ENCODE results near the gene GHITM. TPM values are rescaled to one million over a fixed set of nuclear protein-coding genes. Genes with fewer than 3 reads are reported as not detected.

GHITM gene
- total and polyA plus RNA-seq, 2 experiments from 2014 or later, result 97.1 to 105 TPM

DNA sequence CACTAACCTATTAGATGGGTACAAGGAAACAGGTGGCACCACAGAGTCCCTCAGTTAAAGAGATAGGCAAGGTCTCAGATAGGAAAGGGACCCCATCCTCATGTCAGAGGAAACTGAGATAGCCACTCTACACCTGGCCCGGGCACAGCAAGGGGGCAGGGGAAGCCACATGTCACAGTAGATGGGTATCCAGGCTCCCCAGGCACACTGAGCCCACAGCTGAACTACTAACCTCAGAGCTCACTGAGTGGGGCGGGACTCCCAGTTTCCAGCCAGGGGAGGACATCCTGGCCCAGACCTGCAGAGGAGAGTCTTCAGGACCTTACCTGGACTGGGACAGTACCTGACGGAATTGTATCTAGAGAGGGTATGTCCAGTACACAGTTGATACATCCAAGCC, 51.3 kb downstream of the GHITM start:
- Mint-ChIP-seq H3K27me3 (ENCODE audit: insufficient read depth, low read depth, poor library complexity) (peaks cover 25% of the 10 kb centered on the region), H3K4me1 (peaks cover 4% of the 10 kb centered on the region), H3K27ac (no peak overlapping the region), H3K9me3 (no peaks in the 10 kb centered on the region), H3K4me3 (no peak overlapping the region), H3K36me3 (ENCODE audit: low read depth) (no peaks in the 10 kb centered on the region)
- H3K36me3 ChIP-seq (ENCODE audit: insufficient read depth), result no peaks in the 10 kb centered on the region
- no peaks in the 10 kb centered on the region for H4K20me1 ChIP-seq (replicated peaks; ENCODE audit: insufficient read depth)
- no peaks in the 10 kb centered on the region for H3K9me2 ChIP-seq (ENCODE audit: insufficient read depth)
- H3K79me2 ChIP-seq (replicated peaks; ENCODE audit: insufficient read depth), result no peaks in the 10 kb centered on the region
- peaks cover 32% of the 10 kb centered on the region for H3K27me3 ChIP-seq (ENCODE audit: insufficient read depth)
- H3K4me3 ChIP-seq, result no peak overlapping the region
- no peak for DNase-seq (ENCODE audit: low spot score)
- TF ChIP-seq POLR2AphosphoS5 (IDR thresholded peaks at IDR 0.05; ENCODE audit: low read depth) (no peak), CREB1 (CRISPR knock-in tag; IDR thresholded peaks at IDR 0.05; ENCODE audit: low read depth) (no peak), ZNF331 (CRISPR knock-in tag; IDR thresholded peaks at IDR 0.05; ENCODE audit: low read depth) (no peak), NANOG (IDR thresholded peaks at IDR 0.05; ENCODE audit: borderline replicate concordance) (no peak)
- TF ChIP-seq, protein P1, sequence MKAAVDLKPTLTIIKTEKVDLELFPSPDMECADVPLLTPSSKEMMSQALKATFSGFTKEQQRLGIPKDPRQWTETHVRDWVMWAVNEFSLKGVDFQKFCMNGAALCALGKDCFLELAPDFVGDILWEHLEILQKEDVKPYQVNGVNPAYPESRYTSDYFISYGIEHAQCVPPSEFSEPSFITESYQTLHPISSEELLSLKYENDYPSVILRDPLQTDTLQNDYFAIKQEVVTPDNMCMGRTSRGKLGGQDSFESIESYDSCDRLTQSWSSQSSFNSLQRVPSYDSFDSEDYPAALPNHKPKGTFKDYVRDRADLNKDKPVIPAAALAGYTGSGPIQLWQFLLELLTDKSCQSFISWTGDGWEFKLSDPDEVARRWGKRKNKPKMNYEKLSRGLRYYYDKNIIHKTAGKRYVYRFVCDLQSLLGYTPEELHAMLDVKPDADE (IDR thresholded peaks at IDR 0.05), result no peak
- H3K4me2 ChIP-seq, result no peak overlapping the region
- no peaks in the 10 kb centered on the region for H3F3A ChIP-seq (replicated peaks; ENCODE audit: low read depth)
- H3K4me1 ChIP-seq (ENCODE audit: insufficient read depth), result peaks cover 3% of the 10 kb centered on the region; the same call in 1 of the 2 replicates
- H3K27ac ChIP-seq (ENCODE audit: low read depth), result no peak overlapping the region
- ATAC-seq, result no peak
- no peak overlapping the region for H2AFZ ChIP-seq

GRCh38 chr10:84191106-84191505, 51.8 kb downstream of the GHITM start:
- H3K36me3 Mint-ChIP-seq (ENCODE audit: low read depth), result no peaks in the 10 kb centered on the region
- Histone ChIP-seq H2AFZ (no peak overlapping the region), H3K36me3 (ENCODE audit: insufficient read depth) (no peaks in the 10 kb centered on the region), H3K4me3 (no peak overlapping the region), H3K79me2 (replicated peaks; ENCODE audit: insufficient read depth) (no peaks in the 10 kb centered on the region), H3F3A (replicated peaks; ENCODE audit: low read depth) (no peaks in the 10 kb centered on the region), H3K27me3 (ENCODE audit: insufficient read depth) (peaks cover 37% of the 10 kb centered on the region), H3K4me1 (ENCODE audit: insufficient read depth) (peaks cover 3% of the 10 kb centered on the region; the same call in 1 of the 2 replicates), H3K27ac (ENCODE audit: low read depth) (no peak overlapping the region), H3K4me2 (no peak overlapping the region), H3K9me2 (ENCODE audit: insufficient read depth) (no peaks in the 10 kb centered on the region), H4K20me1 (replicated peaks; ENCODE audit: insufficient read depth) (no peaks in the 10 kb centered on the region)
- no peak overlapping the region for H3K27ac Mint-ChIP-seq
- no peak for ATAC-seq
- H3K27me3 Mint-ChIP-seq (ENCODE audit: insufficient read depth, low read depth, poor library complexity), result peaks cover 29% of the 10 kb centered on the region
- no peaks in the 10 kb centered on the region for H3K9me3 Mint-ChIP-seq
- H3K4me1 Mint-ChIP-seq, result peaks cover 5% of the 10 kb centered on the region
- no peak overlapping the region for H3K4me3 Mint-ChIP-seq
- no peak for DNase-seq (ENCODE audit: low spot score)
- TF ChIP-seq, protein P2, sequence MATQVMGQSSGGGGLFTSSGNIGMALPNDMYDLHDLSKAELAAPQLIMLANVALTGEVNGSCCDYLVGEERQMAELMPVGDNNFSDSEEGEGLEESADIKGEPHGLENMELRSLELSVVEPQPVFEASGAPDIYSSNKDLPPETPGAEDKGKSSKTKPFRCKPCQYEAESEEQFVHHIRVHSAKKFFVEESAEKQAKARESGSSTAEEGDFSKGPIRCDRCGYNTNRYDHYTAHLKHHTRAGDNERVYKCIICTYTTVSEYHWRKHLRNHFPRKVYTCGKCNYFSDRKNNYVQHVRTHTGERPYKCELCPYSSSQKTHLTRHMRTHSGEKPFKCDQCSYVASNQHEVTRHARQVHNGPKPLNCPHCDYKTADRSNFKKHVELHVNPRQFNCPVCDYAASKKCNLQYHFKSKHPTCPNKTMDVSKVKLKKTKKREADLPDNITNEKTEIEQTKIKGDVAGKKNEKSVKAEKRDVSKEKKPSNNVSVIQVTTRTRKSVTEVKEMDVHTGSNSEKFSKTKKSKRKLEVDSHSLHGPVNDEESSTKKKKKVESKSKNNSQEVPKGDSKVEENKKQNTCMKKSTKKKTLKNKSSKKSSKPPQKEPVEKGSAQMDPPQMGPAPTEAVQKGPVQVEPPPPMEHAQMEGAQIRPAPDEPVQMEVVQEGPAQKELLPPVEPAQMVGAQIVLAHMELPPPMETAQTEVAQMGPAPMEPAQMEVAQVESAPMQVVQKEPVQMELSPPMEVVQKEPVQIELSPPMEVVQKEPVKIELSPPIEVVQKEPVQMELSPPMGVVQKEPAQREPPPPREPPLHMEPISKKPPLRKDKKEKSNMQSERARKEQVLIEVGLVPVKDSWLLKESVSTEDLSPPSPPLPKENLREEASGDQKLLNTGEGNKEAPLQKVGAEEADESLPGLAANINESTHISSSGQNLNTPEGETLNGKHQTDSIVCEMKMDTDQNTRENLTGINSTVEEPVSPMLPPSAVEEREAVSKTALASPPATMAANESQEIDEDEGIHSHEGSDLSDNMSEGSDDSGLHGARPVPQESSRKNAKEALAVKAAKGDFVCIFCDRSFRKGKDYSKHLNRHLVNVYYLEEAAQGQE (IDR thresholded peaks at IDR 0.05; ENCODE audit: unreplicated experiment), result no peak
- TF ChIP-seq STAT1 (IDR thresholded peaks at IDR 0.05; ENCODE audit: unreplicated experiment) (no peak), ZNF331 (CRISPR knock-in tag; IDR thresholded peaks at IDR 0.05; ENCODE audit: low read depth) (no peak), ZNF114 (CRISPR knock-in tag; IDR thresholded peaks at IDR 0.05) (no peak), EZH2 (IDR thresholded peaks at IDR 0.05; ENCODE audit: low read depth, unreplicated experiment) (no peak)
- TF ChIP-seq, protein P3, sequence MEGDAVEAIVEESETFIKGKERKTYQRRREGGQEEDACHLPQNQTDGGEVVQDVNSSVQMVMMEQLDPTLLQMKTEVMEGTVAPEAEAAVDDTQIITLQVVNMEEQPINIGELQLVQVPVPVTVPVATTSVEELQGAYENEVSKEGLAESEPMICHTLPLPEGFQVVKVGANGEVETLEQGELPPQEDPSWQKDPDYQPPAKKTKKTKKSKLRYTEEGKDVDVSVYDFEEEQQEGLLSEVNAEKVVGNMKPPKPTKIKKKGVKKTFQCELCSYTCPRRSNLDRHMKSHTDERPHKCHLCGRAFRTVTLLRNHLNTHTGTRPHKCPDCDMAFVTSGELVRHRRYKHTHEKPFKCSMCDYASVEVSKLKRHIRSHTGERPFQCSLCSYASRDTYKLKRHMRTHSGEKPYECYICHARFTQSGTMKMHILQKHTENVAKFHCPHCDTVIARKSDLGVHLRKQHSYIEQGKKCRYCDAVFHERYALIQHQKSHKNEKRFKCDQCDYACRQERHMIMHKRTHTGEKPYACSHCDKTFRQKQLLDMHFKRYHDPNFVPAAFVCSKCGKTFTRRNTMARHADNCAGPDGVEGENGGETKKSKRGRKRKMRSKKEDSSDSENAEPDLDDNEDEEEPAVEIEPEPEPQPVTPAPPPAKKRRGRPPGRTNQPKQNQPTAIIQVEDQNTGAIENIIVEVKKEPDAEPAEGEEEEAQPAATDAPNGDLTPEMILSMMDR (conservative IDR thresholded peaks at IDR 0.05; ENCODE audit: low read depth in 2 of 2), result no peak
- TF ChIP-seq, protein P1 (IDR thresholded peaks at IDR 0.05), result no peak
